IMR-90 (cell line): Measurements from ENCODE around the gene PPP1R13L. TPM values are rescaled to one million over a fixed set of nuclear protein-coding genes. Genes with fewer than 3 reads are reported as not detected.

Experiments
- ATAC-seq: fragments of 200-7000 bp; cut with Tn5 transposase; 2 replicates; pipeline ENCODE4 v1.9.1; 2020; ENCODE audit warnings: low read depth, mild to moderate bottlenecking, moderate library complexity
- BruUV-seq: library from RNA; stranded (reverse); fragments of 400-500 nt; replicated peaks from 2 replicates; lab custom pipeline; 2021; lab: Mats Ljungman, UMichigan
- CTCF ChIA-PET: fragments of 300-600 bp; formaldehyde crosslinking; extraction: SDS; loops from one replicate; lab custom pipeline; 2021; ENCODE audit warnings: antibody characterized with exemption; lab: Yijun Ruan, JAX
- POLR2A ChIA-PET: fragments of 300-600 bp; sonication (Branson Sonifier 250); formaldehyde crosslinking; loops from one replicate; lab custom pipeline; 2022; ENCODE audit warnings: antibody characterized with exemption; ENCODE audit not compliant: unreplicated experiment; lab: Charles Lee
- DNase-seq: peaks from one replicate; pipeline ENCODE4 v3.0.0; 2013
- H2AFZ ChIP-seq: replicated peaks from 2 replicates; pipeline ENCODE3; 2013; ENCODE audit warnings: low read length, mild to moderate bottlenecking; ENCODE audit not compliant: poor library complexity
- H2AK5ac ChIP-seq: 2 replicates; pipeline ENCODE4 v1.6.1; 2013; ENCODE audit warnings: low read depth, low read length, inconsistent platforms
- H2AK9ac ChIP-seq: replicated peaks from 2 replicates; pipeline ENCODE3; 2013; ENCODE audit warnings: mild to moderate bottlenecking, low read depth, low read length, moderate library complexity; ENCODE audit not compliant: poor library complexity
- H2BK120ac ChIP-seq: 2 replicates; pipeline ENCODE4 v1.6.1; 2013; ENCODE audit warnings: low read depth, low read length, inconsistent platforms
- H2BK15ac ChIP-seq: 3 replicates; pipeline ENCODE4 v1.6.1; 2013; ENCODE audit warnings: low read depth, low read length, inconsistent platforms
- H2BK20ac ChIP-seq: 2 replicates; pipeline ENCODE4 v1.6.1; 2013; ENCODE audit warnings: low read depth, mild to moderate bottlenecking, inconsistent platforms, low read length, moderate library complexity
- H2BK5ac ChIP-seq: 2 replicates; pipeline ENCODE4 v1.6.1; 2013; ENCODE audit warnings: mild to moderate bottlenecking, low read depth, low read length, inconsistent platforms; ENCODE audit not compliant: poor library complexity, severe bottlenecking
- H3K14ac ChIP-seq: replicated peaks from 2 replicates; pipeline ENCODE4 v1.6.1; 2013; ENCODE audit warnings: low read depth, low read length, inconsistent platforms
- H3K18ac ChIP-seq: 2 replicates; pipeline ENCODE4 v1.6.1; 2013; ENCODE audit warnings: low read depth, low read length, control low read depth
- H3K23ac ChIP-seq: 2 replicates; pipeline ENCODE4 v1.6.1; 2013; ENCODE audit warnings: low read depth, low read length, inconsistent platforms
- H3K27ac ChIP-seq: 2 replicates; pipeline ENCODE4 v1.5.1; 2013; ENCODE audit warnings: mild to moderate bottlenecking, control low read depth, low read length; ENCODE audit not compliant: insufficient read depth
- H3K27me3 ChIP-seq: 2 replicates; pipeline ENCODE4 v1.6.1; 2013; ENCODE audit warnings: low read length; ENCODE audit not compliant: control insufficient read depth, insufficient read depth
- H3K36me3 ChIP-seq: 2 replicates; pipeline ENCODE4 v1.6.1; 2013; ENCODE audit warnings: low read length, mixed read lengths; ENCODE audit not compliant: control insufficient read depth, insufficient read depth
- H3K4ac ChIP-seq: 2 replicates; pipeline ENCODE4 v1.6.1; 2013; ENCODE audit warnings: low read depth, low read length, inconsistent platforms
- H3K4me1 ChIP-seq: 2 replicates; pipeline ENCODE4 v1.6.1; 2013; ENCODE audit warnings: low read length, mixed read lengths; ENCODE audit not compliant: control insufficient read depth, insufficient read depth
- H3K4me2 ChIP-seq: 2 replicates; pipeline ENCODE4 v1.6.1; 2013; ENCODE audit warnings: low read depth, mild to moderate bottlenecking, control low read depth, low read length, moderate library complexity
- H3K4me3 ChIP-seq: 2 replicates; pipeline ENCODE4 v1.5.1; 2013; ENCODE audit warnings: low read depth, mild to moderate bottlenecking, control low read depth, low read length, moderate library complexity; ENCODE audit not compliant: insufficient read depth
- H3K56ac ChIP-seq: 2 replicates; pipeline ENCODE4 v1.6.1; 2013; ENCODE audit warnings: low read length, inconsistent platforms; ENCODE audit not compliant: insufficient read depth; ENCODE audit errors: extremely low read depth
- H3K79me1 ChIP-seq, 2 experiments: 2 replicates each; pipeline ENCODE4 v1.6.1; 2013; ENCODE audit warnings: low read length in 2 of 2, inconsistent platforms in 1 of 2, low read depth in 1 of 2
- H3K9ac ChIP-seq: 2 replicates; pipeline ENCODE4 v1.6.1; 2013; ENCODE audit warnings: low read depth, low read length, control low read depth
- H3K9me1 ChIP-seq: 2 replicates; pipeline ENCODE4 v1.6.1; 2013; ENCODE audit warnings: low read length, inconsistent platforms; ENCODE audit not compliant: insufficient read depth
- H3K9me3 ChIP-seq: 2 replicates; pipeline ENCODE4 v1.6.1; 2013; ENCODE audit warnings: low read length; ENCODE audit not compliant: control insufficient read depth, insufficient read depth
- H4K20me1 ChIP-seq: 2 replicates; pipeline ENCODE4 v1.6.1; 2013; ENCODE audit warnings: low read length, inconsistent platforms; ENCODE audit not compliant: insufficient read depth
- H4K5ac ChIP-seq: 2 replicates; pipeline ENCODE4 v1.6.1; 2013; ENCODE audit warnings: mild to moderate bottlenecking, low read depth, low read length, control low read depth
- H4K8ac ChIP-seq, 2 experiments: 2 replicates each; pipeline ENCODE4 v1.6.1; 2013; ENCODE audit warnings: low read depth in 2 of 2, low read length in 2 of 2, control low read depth in 1 of 2, inconsistent platforms in 1 of 2
- H4K91ac ChIP-seq: 2 replicates; pipeline ENCODE4 v1.6.1; 2013; ENCODE audit warnings: low read depth, low read length, inconsistent platforms; ENCODE audit not compliant: insufficient read depth
- BHLHE40 ChIP-seq: fragments of 150-350 bp; IDR thresholded peaks from 2 replicates; pipeline ENCODE4 v1.6.1; 2016; ENCODE audit warnings: mild to moderate bottlenecking, low read depth, low read length
- CEBPB ChIP-seq: IDR thresholded peaks from 2 replicates; pipeline ENCODE4 v1.6.1; 2012; ENCODE audit warnings: low read depth, low read length, improper control_type of control experiment
- CHD1 ChIP-seq: IDR thresholded peaks from 2 replicates; pipeline ENCODE4 v1.6.1; 2012; ENCODE audit warnings: low read depth, low read length, improper control_type of control experiment
- FOS ChIP-seq: fragments of 150-350 bp; IDR thresholded peaks from 2 replicates; pipeline ENCODE4 v1.6.1; 2016; ENCODE audit warnings: low read depth, low read length
- MAFK ChIP-seq: IDR thresholded peaks from 2 replicates; pipeline ENCODE4 v1.6.1; 2012; ENCODE audit warnings: low read depth, low read length, improper control_type of control experiment
- MAZ ChIP-seq: IDR thresholded peaks from 2 replicates; pipeline ENCODE4 v1.6.1; 2012; ENCODE audit warnings: low read depth, mild to moderate bottlenecking, low read length, improper control_type of control experiment, moderate library complexity, borderline replicate concordance
- MXI1 ChIP-seq: IDR thresholded peaks from 2 replicates; pipeline ENCODE4 v1.6.1; 2012; ENCODE audit warnings: low read depth, mild to moderate bottlenecking, low read length, moderate library complexity, borderline replicate concordance
- NFE2L2 ChIP-seq: fragments of 150-350 bp; IDR thresholded peaks from 2 replicates; pipeline ENCODE4 v1.6.1; 2016; ENCODE audit warnings: low read depth, mild to moderate bottlenecking, low read length
- RAD21 ChIP-seq: IDR thresholded peaks from 2 replicates; pipeline ENCODE4 v1.6.1; 2012; ENCODE audit warnings: low read length, improper control_type of control experiment
- RCOR1 ChIP-seq: IDR thresholded peaks from 2 replicates; pipeline ENCODE4 v1.6.1; 2012; ENCODE audit warnings: mild to moderate bottlenecking, low read length, improper control_type of control experiment; ENCODE audit not compliant: insufficient replicate concordance
- RFX5 ChIP-seq: IDR thresholded peaks from 2 replicates; pipeline ENCODE4 v1.8.0; 2012; ENCODE audit warnings: low read depth, mild to moderate bottlenecking, low read length, moderate library complexity
- WGBS, 2 experiments: methylation state at CpG; one replicate each; pipeline versions ENCODE4 v1.1.5 to v1.1.7; 2013; ENCODE audit warnings: missing lambda C conversion rate in 2 of 2; ENCODE audit not compliant: insufficient read length in 1 of 2; ENCODE audit errors: extremely low coverage in 2 of 2; 5-methylcytosine and 5-hydroxymethylcytosine counted together
- dilution Hi-C: fragments of 300-500 bp; cut with HindIII; formaldehyde crosslinking; loops from one replicate; pipeline ENCODE4 v1.14.3; 2018; ENCODE audit warnings: low sequenced_read_pairs; ENCODE audit not compliant: unreplicated experiment
- in situ Hi-C: fragments of 300-500 bp; cut with MboI; formaldehyde crosslinking; loops from 3 replicates; pipeline ENCODE4 v1.14.3; 2019; ENCODE audit warnings: low sequenced_read_pairs, inconsistent platforms, mixed read lengths
- intact Hi-C: fragments of 100-400 bp; cut with micrococcal nuclease; formaldehyde crosslinking; loops from 2 replicates; pipeline ENCODE4 v1.10.0; 2022
- polyA plus RNA-seq, 3 experiments: library from polyadenylated mRNA; depleted of rRNA; stranded (reverse); fragments of >200 nt; gene quantifications; 2 replicates each; pipeline ENCODE4 v1.2.3, GENCODE V29; 2012; ENCODE audit warnings: low replicate concordance in 1 of 3
- total RNA-seq: library from RNA; depleted of rRNA; stranded (reverse); fragments of >200 nt; gene quantifications from 2 replicates; pipeline ENCODE4 v1.2.3, GENCODE V29; 2012
- TF ChIP-seq, protein P1 (sequence below): conservative IDR thresholded peaks from 2 replicates; pipeline ENCODE4 v1.5.1; 2012; ENCODE audit warnings: mild to moderate bottlenecking, low read depth, low read length, improper control_type of control experiment
- TF ChIP-seq, protein P2 (sequence below): fragments of 150-350 bp; IDR thresholded peaks from 2 replicates; pipeline ENCODE4 v1.6.1; 2017; ENCODE audit warnings: mild to moderate bottlenecking, antibody characterized with exemption, low read length, low read depth

Gene PPP1R13L
- total and polyA plus RNA-seq, 2 of the 4 experiments (the other 2 are of a cell fraction): 3.0 to 13.3 TPM

DNA sequence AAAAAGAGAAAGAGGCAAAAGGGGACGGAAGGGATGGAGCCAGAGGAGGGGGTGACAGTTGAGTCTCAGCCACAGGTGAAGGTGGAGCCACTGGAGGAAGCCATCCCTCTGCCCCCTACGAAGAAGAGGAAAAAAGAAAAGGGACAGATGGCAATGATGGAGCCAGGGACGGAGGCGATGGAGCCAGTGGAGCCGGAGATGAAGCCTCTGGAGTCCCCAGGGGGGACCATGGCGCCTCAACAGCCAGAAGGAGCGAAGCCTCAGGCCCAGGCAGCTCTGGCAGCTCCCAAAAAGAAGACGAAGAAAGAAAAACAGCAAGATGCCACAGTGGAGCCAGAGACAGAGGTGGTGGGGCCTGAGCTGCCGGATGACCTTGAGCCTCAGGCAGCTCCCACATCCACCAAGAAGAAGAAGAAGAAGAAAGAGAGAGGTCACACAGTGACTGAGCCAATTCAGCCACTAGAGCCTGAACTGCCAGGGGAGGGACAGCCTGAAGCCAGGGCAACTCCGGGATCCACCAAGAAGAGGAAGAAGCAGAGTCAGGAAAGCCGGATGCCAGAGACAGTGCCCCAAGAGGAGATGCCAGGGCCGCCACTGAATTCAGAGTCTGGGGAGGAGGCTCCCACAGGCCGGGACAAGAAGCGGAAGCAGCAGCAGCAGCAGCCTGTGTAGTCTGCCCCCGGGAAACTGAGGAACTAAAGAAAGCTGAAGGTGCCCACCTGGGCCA lies 4.1 kb upstream of the PPP1R13L start (continued):
- no peak for TF ChIP-seq RCOR1

GRCh38 chr19:45408121-45408520 lies 3.3 kb upstream of the PPP1R13L start:
- dilution Hi-C loops: no loop called here
- Histone ChIP-seq H3K36me3 (peaks cover 7% of the 10 kb centered on the region), H3K4me2 (no peak overlapping the region), H2BK20ac (no peak overlapping the region), H3K27ac (no peak overlapping the region), H2AFZ (no peak overlapping the region), H4K20me1 (no peaks in the 10 kb centered on the region; the same call in 1 of the 2 replicates), H3K9me3 (no peaks in the 10 kb centered on the region), H3K9me1 (no peaks in the 10 kb centered on the region; the same call in 1 of the 2 replicates), H3K9ac (no peak overlapping the region), H4K8ac (no peak overlapping the region), H2BK120ac (no peak overlapping the region), H2AK9ac (peak overlapping the region; percentile 57), H3K18ac (no peak overlapping the region), H3K4me1 (peaks cover 5% of the 10 kb centered on the region), H2BK5ac (no peak overlapping the region), H3K23ac (no peak overlapping the region), H4K5ac (no peak overlapping the region), H3K56ac (no peak overlapping the region), H3K27me3 (no peaks in the 10 kb centered on the region), H3K14ac (no peak overlapping the region), H4K91ac (no peak overlapping the region), H2AK5ac (no peak overlapping the region), H3K79me1 (peaks cover 7 to 48% of the 10 kb centered on the region in 2 experiments; a peak in 3 of 4 replicates), H3K4me3 (no peak overlapping the region), H3K4ac (no peak overlapping the region), H2BK15ac (no peak overlapping the region)
- DNase-seq (no peak), ATAC-seq (no peak)
- intact Hi-C loops: no loop called here
- WGBS, 2 experiments: no CpG with 5 or more reads among the region's 8 CpGs
- in situ Hi-C loops: no loop called here
- ChIA-PET POLR2A (no interaction called here), CTCF (no interaction called here)
- BruUV-seq: no TSS peak
- TF ChIP-seq MAZ (no peak), RAD21 (no peak), FOS (no peak), CEBPB (no peak), RFX5 (no peak), NFE2L2 (no peak), RCOR1 (no peak), MAFK (no peak), MXI1 (no peak), CHD1 (no peak), BHLHE40 (no peak)
- TF ChIP-seq, protein P1, sequence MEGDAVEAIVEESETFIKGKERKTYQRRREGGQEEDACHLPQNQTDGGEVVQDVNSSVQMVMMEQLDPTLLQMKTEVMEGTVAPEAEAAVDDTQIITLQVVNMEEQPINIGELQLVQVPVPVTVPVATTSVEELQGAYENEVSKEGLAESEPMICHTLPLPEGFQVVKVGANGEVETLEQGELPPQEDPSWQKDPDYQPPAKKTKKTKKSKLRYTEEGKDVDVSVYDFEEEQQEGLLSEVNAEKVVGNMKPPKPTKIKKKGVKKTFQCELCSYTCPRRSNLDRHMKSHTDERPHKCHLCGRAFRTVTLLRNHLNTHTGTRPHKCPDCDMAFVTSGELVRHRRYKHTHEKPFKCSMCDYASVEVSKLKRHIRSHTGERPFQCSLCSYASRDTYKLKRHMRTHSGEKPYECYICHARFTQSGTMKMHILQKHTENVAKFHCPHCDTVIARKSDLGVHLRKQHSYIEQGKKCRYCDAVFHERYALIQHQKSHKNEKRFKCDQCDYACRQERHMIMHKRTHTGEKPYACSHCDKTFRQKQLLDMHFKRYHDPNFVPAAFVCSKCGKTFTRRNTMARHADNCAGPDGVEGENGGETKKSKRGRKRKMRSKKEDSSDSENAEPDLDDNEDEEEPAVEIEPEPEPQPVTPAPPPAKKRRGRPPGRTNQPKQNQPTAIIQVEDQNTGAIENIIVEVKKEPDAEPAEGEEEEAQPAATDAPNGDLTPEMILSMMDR: no peak
- TF ChIP-seq, protein P2, sequence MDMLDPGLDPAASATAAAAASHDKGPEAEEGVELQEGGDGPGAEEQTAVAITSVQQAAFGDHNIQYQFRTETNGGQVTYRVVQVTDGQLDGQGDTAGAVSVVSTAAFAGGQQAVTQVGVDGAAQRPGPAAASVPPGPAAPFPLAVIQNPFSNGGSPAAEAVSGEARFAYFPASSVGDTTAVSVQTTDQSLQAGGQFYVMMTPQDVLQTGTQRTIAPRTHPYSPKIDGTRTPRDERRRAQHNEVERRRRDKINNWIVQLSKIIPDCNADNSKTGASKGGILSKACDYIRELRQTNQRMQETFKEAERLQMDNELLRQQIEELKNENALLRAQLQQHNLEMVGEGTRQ: no peak
